GM21528 (cell line): ENCODE measurements around the gene TYROBP.
"Not testable (repeated sequence)": the region's sequence is repeated elsewhere in the genome, so short reads cannot be mapped to it uniquely, and the experiment has no call there.

Experiments
- ATAC-seq: cut with Tn5 transposase; IDR thresholded peaks from one replicate; pipeline ENCODE4 v1.9.1; 2021; ENCODE audit warnings: mild to moderate bottlenecking, moderate library complexity; ENCODE audit not compliant: unreplicated experiment, low FRiP score

Gene TYROBP

DNA sequence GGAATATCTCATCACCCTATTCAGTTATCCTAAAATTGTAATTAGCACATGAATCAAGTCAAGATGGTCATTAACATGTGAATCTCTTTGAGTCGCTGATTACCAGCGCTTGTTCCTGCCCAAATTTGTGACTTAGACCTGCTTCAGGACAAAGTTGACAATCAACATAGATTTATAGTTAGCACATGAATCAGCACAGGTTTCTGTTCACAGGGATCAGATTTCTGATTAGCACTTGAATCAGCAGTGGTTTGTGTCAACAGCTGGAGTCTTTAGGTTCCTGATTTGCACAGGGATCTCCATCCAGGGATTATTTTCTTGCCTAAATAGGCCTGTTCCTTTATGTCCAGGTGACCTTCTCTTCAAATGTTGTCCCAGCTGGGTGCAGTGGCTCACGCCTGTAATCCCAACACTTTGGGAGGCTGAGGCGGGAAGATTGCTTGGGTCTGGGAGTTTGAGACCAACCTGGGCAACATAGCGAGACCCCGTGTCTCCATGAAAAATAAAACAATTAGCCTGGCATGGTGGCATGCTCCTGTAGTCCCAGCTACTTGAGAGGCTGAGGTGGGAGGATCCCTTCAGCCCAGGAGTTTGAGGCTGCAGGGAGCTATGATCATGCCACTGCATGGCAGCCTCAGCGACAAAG is 24.3 kb upstream of the TYROBP start:
- no peak for ATAC-seq

DNA sequence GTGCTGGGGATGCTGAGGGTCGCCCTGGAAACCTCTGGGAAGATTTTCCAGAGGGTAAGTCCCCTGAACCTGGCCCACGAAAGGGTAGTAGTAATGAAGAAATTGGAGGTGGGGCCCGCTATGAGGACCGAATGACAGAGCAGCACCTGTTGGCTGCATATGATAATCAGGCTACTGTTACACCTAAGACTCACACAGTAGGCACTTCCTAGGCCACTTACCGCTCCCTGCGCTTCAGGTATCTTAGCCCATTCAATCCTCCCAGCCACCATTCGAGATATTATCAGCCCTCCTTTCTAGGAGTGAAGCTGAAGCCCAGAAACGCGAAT is 23.7 kb upstream of the TYROBP start:
- ATAC-seq = peak; percentile 13

DNA sequence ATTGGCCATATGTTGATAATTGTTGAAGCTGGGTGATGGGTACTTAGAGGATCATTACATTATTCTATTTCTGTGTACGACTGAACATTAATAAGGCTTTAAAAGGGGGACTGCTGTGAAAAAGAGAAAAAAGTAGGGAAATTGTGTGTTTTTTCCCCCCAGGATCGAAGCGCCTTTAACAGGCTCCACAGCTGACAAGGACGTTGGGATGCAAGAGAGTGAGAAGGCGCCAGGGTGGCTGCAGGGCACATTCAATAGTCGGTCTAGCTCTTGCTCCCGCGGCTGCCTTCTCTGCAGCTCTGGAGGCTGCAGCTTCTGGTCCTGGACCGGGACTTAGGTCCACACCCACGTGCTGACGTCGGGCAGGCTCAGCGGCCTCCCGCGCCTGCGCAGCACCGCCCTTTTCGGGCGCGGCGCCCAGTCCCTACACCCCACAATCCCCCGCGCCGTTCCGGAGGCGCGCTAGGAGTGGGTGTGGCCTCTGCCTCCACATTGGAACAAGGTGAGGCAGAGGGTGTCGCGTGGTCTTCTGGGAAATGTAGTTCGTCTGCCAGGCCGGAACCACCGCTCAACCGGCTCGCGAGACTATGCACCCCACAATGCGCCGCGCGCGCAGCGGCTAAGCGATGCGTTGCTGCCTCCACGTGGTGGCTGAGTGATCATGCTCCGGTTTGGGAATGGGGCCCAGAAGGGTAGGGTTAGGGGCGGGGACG is 23.2 kb upstream of the TYROBP start:
- peak; percentile 90 for ATAC-seq

DNA sequence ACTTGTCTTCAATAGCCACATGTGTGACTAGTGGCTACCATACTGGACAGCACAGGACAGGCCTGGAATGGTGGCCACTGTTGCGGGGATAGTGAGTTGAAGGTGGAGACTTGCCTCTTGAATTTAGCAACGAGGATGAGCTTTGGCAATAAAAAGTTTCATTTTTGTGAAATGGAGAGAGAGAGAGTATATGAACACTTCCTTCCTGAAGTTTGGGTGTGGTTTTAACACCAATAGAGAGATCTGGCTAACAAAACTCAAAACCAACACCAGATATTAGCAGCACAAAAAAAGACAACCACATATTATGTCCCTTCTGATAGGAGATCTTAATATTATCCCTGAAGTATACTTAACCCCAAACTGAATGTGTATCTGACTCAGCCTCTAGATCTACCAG is 21.8 kb upstream of the TYROBP start:
- no peak for ATAC-seq

DNA sequence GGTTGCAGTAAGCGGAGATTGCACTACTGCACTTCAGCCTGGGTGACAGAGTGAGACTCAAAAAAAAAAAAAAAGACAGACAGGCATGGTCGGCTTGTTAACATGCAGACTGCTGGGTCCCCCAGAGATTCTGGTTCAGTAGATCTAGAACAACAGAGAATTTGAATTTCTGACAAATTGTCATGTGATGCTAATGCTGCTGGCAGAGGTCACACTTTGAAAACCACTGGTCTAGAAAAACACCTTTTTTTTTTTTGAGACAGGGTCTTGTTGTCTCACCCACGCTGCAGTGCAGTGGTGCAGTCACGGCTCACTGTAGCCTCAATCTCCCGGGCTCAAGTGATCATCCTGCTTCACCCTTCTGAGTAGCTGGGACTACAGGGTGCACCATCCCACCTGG is 20.4 kb upstream of the TYROBP start:
- no peak for ATAC-seq

DNA sequence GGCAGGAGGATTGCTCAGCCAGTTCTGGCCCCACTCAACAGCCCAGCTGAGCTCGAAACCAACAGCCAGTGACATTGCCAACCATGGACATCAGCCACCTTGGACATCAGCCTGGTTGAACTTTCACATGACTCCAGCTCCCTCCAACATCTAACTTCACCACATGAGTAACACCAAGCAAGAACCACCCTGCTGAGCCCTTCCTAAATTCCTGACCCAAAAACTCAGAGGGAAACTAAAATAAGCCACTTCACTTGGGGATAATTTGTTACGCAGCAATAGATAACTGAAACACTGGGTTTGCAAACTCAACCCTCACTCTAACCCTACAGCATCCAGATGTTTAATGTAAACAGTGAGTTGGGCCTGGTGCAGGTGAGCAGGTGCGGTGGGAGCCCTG is 17.4 kb upstream of the TYROBP start:
- no peak for ATAC-seq

DNA sequence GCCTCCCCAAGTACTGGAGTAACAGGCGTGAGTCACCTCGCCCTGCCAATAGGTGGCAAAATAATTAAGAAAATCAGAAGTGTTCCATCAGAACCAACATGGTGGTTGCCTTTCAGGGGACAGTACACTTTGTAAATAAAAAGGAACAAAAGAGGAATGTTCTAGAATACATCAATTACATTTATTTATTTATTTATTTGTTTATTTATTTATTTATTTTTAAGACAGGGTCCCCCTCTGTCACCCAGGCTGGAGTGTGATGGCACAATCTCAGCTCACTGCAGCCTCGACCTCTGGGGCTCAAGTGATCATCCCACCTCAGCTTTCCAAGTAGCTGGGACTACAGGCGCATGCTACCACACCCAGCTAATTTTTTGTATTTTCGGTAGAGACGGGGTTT is 12.9 kb upstream of the TYROBP start:
- ATAC-seq = no peak

DNA sequence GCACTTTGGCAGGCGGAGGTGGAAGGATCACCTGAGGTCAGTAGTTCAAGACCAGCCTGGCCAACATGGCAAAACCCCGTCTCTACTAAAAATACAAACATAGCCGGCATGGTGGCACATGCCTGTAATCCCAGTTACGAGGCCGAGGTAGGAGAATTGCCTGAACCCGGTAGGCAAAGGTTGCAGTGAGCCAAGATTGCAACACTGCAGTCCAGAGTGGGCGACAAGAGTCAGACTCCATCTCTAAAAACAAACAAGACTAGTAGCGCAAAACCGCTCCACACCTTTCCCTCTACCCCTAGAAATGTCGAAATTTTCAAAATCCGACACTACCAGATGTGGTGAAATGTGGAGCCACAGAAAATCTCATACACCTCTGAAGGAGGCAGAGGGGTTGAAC is 11.2 kb upstream of the TYROBP start:
- ATAC-seq = no peak

DNA sequence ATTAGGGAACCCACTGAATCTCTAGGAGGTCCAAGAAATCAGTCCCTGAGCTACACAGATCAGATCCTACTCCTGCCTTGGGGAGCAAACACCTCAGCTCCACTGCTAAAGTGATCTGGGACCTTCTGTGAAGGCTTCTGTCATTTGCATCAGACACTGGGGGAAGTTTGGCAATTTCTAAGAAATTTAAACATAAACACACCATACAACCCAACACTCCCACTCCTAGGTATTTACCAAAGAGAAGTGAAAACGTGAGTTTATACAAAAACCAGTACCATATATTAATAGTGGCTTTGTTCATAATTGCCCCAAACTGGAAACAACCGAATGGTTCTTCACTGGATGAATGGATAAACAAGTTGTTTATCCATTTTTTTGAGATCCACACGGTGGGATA is 7.3 kb upstream of the TYROBP start:
- ATAC-seq = no peak

DNA sequence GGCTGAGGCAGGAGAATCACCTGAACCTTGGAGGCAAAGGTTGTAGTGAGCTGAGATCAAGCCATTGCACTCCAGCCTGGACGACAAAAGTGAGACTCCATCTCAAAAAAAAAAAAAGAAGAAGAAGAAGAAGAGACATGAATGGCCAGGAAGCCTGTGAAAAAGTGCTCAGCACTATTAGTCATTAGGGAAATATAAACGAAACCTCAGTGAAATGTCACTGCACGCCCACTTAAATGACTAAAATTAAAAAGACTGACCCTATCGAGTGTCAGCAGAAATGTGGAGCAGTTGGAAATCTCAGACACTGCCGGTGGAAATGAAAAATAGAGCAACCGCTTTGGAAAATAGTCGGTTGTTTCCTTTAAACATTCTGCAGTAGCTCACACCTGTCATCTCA is 5.5 kb upstream of the TYROBP start:
- ATAC-seq = no peak

DNA sequence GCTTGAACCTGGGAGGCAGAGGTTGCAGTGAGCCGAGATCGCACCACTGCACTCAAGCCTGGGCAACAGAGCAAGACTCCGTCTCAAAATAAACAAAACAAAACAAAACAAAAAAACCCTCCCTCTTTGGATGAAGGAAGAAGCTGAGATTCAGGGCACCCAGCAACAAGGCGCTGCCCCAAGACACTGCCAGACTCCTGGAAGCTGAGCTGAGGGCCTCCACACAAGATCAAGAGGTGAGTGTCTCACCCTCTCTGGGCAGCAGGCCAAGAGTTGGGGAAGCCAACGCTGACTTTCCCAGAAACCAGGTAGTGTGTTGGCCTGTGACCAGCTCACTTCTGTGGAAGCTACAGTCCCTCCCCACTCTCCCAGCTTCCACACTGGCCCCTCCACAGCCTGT is 3.7 kb upstream of the TYROBP start:
- no peak for ATAC-seq

DNA sequence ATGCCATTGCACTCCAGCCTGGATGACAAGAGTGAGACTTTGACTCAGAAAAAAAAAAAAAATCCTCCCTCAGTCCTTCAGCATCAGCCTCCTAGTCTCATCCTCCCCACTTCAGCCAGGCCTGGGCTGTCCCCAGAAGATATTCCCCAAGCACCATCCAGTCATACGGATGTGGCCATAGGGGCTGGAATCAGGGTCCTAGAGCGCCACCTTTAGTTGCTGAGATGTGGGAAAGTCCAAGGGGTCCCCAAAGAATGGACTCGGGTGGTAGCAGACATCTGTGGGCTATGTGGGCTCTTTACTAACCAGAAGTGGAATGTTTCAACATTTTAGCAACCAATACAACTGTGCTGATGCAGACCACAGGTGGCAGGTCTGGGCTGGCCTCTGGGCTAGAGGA is 3.1 kb upstream of the TYROBP start:
- no peak for ATAC-seq

DNA sequence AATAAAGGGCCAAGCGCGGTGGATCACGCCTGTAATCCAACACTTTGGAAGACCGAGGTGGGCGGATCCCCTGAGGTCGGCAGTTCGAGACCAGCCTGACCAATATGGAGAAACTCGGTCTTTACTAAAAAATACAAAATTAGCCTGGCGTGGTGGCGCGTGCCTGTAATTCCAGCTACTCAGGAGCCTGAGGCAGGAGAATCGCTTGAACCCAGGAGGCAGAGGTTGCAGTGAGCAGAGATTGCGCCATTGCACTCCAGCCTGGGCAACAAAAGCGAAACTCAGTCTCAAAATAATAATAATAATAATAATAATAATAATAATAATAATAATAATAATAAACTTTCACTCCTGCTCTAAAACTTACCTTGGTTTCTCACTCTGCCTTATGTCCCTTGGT is 2.3 kb upstream of the TYROBP start:
- ATAC-seq = not testable (repeated sequence)

DNA sequence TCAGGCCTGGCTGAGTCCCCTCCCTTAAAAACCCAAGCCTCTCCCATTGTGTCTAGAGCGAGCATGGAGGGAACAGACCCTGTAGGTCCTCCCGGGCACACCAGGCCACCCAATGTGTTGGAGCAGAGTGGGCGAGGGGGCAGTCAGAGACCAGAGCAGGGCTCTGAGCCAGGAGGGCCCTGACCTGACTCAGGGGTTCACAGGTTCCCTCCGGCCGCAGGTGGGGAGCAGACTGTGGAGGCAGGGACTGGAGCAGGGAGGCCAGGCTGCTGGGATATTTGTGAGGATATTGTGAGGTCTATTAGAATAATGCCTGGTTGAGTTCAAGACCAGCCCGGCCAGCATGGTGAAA is 1.6 kb upstream of the TYROBP start:
- no peak for ATAC-seq

DNA sequence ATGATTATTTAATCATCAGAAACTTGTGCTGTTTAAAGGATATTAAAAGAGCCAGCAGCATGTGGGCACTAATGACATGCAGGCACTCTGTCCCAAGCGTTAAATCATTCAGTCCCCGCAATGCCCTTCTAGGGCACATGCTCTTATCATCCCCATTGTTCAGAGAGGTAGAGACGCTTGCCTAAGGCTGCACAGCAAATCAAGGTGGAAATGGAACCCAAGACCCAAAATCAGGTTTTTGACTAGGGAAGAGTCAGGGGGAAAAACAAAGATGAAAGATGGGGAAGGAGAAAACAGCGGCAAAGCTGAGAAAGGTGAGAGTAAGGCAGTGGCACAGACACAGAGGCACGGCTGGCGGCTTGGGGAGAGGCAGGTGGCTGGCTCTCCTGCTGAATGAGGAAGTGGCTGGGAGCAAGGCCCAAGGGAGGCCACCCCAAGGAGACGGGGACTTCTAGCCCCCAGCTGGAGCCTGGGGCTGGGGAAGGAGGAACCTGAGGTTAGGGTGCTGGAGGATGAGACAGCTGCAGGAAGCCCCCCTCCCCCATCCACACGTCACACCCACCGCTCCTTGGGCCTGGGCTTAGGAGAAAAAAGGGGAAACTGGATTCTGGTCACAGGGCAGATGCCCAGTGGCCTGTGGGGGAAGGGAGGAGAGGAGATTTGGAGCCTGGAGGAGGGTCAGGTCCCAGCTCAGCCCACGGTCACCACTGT is 1.0 kb upstream of the TYROBP start:
- ATAC-seq = no peak

DNA sequence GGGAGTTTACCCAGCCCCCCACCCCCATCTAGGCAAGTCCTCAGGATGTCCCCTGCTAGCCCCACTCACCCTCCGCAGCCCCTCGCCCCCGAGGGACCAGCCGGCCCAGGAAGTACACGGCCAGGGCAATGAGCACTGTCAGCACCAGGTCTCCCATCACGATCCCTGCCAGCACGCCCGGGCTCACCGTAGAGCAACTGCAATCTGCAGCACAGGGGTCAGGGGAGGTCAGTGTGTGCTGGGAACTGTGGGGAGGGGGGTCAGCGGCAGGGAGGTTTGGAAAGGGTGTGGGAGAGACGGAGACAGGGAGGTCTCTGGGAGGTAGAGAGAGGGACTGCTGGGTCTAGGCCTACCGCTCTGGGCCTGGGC is 734 bp downstream of the TYROBP start:
- ATAC-seq = no peak

DNA sequence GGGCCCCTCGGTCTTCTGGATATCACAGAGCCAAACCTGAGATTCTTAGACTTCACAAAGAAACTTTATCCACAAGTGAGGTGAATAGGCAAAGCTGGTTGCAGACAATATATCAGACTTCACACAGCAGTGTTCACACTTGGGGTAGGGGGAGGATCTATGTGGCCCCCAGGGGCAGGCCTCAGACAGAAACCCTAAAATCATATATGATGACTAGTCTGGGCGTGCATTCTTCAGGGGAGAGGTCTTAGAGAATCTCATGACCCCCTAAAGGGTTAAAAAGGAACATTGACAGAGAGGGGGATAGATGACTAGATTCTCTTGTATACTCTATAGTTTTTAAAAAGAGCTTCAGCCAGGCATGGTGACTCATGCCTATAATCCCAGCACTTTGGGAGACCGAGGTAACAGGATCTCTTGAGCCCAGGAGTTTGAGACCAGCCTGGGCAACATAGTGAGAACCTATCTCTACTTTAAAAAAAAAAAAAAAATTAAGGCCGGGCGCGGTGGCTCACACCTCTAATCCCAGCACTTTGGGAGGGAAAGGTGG is 2.8 kb downstream of the TYROBP start:
- no peak for ATAC-seq

DNA sequence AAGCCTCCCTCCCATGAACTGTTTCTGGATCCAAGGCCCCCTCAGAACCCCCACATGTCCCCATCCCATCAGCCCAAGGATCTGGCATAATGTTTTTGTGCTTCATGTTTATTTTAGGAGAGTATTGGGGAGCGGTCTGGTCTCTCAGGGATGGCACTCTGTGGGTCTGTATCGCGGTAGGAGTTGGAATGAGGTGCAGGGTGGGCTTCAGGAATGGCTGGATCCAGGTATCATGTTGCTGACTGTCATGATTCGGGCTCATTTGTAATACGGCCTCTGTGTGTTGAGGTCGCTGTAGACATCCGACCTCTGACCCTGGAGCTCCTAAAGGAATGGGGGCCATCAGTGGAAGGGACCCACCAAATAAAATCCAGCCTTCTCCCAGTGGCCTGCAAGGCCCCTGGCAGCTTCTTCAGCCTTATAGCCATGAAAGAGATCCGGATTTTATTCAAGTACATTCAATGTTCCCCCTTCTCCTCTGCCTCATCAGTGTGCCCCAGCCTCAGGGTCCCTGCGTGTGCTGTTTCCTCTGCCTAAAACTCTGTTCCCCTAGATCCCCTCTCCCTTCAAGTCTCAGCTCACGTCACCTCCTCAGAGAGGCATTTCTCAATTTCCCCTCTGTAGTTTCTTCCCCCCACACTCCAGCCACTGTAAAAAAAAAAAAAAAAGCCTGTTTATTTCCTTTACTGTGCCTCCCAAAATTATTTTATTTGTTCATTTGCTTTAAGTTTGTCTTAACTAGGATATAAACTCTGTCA is 3.6 kb downstream of the TYROBP start:
- ATAC-seq = no peak

DNA sequence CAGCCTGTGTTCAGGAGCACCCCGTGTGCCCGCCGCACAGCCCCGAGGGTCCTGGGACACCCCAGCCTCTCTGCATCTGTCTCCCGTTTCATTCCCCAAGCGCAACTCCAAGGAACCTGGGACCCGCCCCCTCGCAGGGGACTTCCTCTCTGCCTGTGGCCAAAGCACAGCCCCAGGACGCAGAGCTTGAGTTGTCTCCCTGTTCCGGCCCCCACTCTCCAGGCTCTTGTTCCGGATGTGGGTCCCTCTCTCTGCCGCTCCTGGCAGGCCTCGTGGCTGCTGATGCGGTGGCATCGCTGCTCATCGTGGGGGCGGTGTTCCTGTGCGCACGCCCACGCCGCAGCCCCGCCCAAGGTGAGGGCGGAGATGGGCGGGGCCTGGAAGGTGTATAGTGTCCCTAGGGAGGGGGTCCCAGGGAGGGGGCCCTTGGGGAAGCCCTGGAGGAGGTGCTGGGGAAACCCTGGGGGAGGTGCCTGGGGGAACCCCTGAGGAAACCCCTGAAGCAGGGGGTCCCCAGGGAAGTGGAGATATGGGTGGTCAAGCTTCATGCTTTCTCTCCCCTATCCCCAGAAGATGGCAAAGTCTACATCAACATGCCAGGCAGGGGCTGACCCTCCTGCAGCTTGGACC is 4.4 kb downstream of the TYROBP start:
- ATAC-seq = peak; percentile 30

DNA sequence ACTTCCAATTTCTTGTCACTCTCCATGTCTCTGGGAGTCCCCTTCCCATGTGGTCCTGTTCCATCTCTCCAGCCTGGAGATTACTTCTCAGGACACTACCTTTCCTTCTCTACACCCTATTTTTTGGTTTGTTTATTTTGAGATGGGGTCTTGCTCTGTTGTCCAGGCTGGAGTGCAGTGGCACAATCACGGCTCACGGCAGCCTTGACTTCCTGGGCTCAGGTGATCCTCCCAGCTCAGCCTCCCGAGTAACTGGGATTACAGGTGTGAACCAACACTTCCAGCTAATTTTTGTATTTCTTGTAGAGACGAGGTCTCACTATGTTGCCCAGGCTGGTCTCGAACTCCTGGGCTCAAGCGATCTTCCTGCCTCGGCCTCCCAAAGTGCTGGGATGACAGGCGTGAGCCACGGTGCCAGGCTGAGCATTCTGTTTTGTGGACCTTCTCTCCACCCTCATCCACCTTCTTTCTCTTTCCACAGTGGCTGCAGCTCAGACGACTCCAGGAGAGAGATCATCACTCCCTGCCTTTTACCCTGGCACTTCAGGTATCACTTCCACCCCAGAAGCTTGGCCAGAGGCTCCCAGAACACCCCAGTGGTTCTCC is 5.1 kb downstream of the TYROBP start:
- ATAC-seq = no peak
